ENCODE measurements around the gene RBM42. TPM values are rescaled to one million over a fixed set of nuclear protein-coding genes. Genes with fewer than 3 reads are reported as not detected.

Gene RBM42
- total RNA-seq, 4 donors from 2014 or later = 35.0 to 41.7 (median 39.6) TPM

GRCh38 chr19:35665157-35665556 lies 36.3 kb downstream of the RBM42 start:
- no peak for DNase-seq (ENCODE audit: low spot score)
- ATAC-seq (ENCODE audit: low FRiP score) = no peak
- TF ChIP-seq, protein P1, sequence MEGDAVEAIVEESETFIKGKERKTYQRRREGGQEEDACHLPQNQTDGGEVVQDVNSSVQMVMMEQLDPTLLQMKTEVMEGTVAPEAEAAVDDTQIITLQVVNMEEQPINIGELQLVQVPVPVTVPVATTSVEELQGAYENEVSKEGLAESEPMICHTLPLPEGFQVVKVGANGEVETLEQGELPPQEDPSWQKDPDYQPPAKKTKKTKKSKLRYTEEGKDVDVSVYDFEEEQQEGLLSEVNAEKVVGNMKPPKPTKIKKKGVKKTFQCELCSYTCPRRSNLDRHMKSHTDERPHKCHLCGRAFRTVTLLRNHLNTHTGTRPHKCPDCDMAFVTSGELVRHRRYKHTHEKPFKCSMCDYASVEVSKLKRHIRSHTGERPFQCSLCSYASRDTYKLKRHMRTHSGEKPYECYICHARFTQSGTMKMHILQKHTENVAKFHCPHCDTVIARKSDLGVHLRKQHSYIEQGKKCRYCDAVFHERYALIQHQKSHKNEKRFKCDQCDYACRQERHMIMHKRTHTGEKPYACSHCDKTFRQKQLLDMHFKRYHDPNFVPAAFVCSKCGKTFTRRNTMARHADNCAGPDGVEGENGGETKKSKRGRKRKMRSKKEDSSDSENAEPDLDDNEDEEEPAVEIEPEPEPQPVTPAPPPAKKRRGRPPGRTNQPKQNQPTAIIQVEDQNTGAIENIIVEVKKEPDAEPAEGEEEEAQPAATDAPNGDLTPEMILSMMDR (IDR thresholded peaks at IDR 0.05) = no peak

GRCh38 chr19:35665604-35666003 lies 36.8 kb downstream of the RBM42 start:
- TF ChIP-seq, protein P1 (IDR thresholded peaks at IDR 0.05) = no peak
- no peak for ATAC-seq (ENCODE audit: low FRiP score)

GRCh38 chr19:35666251-35666913 lies 37.5 kb downstream of the RBM42 start, which contains the start of gene UPK1A:
Gene UPK1A (plus strand): TSS chr19:35666517. CDS start chr19:35666813, 296 bp downstream.
- TF ChIP-seq, protein P1 (IDR thresholded peaks at IDR 0.05) = no peak
- ATAC-seq (ENCODE audit: low FRiP score) (peak; percentile 41), DNase-seq (ENCODE audit: low spot score) (no peak)

More at GRCh38 chr19:35665604-35666003, 36.8 kb downstream of the RBM42 start:
- DNase-seq (ENCODE audit: low spot score) = no peak

- DNase-seq (ENCODE audit: low spot score) = no peak
- TF ChIP-seq, protein P1 (IDR thresholded peaks at IDR 0.05) = no peak
- no peak for ATAC-seq (ENCODE audit: low FRiP score)
These were observed 40.7 kb downstream of the RBM42 start for GRCh38 chr19:35669566-35669965.

- DNase-seq (ENCODE audit: low spot score) = no peak
- no peak for ATAC-seq (ENCODE audit: low FRiP score)
These were observed 41.1 kb downstream of the RBM42 start for GRCh38 chr19:35669974-35670373.

GRCh38 chr19:35670686-35671085 lies 41.9 kb downstream of the RBM42 start:
- ATAC-seq (ENCODE audit: low FRiP score) = no peak
- DNase-seq (ENCODE audit: low spot score) = no peak
- TF ChIP-seq, protein P1 (IDR thresholded peaks at IDR 0.05) = no peak

More at GRCh38 chr19:35669974-35670373, 41.1 kb downstream of the RBM42 start:
- TF ChIP-seq, protein P1 (IDR thresholded peaks at IDR 0.05) = no peak

DNA sequence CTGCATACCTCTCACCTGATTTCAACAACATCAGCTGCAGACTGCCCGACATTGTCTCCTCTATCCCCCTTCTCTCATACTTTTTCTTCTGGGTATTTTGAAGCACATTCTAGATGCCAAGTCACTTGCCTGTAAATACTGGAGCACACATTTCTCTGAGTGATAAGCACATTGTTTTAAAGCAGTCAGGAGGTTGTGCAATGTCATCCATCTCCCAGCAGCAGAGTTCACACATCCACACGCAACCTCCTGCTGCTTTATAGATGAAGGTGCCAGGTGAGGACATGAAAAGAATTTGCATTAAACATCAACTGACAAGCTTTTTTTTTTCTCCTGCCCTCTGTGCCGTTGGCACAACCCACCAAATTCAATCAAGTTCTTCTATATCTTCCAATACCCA lies 43.0 kb downstream of the RBM42 start:
- DNase-seq (ENCODE audit: low spot score) = no peak
- no peak for ATAC-seq (ENCODE audit: low FRiP score)
- TF ChIP-seq, protein P1 (IDR thresholded peaks at IDR 0.05) = no peak
